ENCODE data around the gene PADI6.

DNA sequence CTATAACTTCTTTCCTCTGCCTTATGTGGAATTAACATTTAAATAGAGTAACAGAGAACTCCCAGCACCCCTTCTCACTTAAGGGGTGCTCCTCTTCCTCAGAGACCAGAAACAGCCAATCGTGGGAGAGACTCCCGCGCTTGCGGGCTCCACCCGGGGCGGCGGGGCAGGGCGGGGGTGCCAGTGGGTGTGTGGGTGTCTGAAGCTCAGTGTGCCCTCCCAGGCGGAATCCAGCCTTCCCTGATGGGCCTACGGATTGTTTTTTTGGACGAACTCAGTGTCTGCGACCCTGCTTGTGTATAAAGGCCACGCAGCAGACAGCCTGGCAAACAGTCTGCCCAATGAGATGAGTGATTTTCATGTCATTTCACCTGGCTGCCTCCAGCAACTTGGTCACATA, 61.3 kb downstream of the PADI6 start:
- no peak for TF ChIP-seq SUZ12 (IDR thresholded peaks at IDR 0.05; ENCODE audit: unreplicated experiment)
- no peak for TF ChIP-seq ASH2L (IDR thresholded peaks at IDR 0.05; ENCODE audit: borderline replicate concordance, low read depth)
- no peak for TF ChIP-seq ZNF274 (IDR thresholded peaks at IDR 0.05; ENCODE audit: insufficient read depth, insufficient read length)
- TF ChIP-seq EZH2 (IDR thresholded peaks at IDR 0.05; ENCODE audit: borderline replicate concordance, control insufficient read depth, low read depth, low read length): no peak
- no peak for TF ChIP-seq RAD21 (IDR thresholded peaks at IDR 0.05; ENCODE audit: insufficient read depth, low read depth, low read length)
- no peak for TF ChIP-seq MXI1 (IDR thresholded peaks at IDR 0.05; ENCODE audit: low read depth, low read length)
- TF ChIP-seq, protein P1, sequence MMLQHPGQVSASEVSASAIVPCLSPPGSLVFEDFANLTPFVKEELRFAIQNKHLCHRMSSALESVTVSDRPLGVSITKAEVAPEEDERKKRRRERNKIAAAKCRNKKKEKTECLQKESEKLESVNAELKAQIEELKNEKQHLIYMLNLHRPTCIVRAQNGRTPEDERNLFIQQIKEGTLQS (IDR thresholded peaks at IDR 0.05; ENCODE audit: borderline replicate concordance, extremely low read depth, low read depth, low read length): no peak
- TF ChIP-seq POLR2A (IDR thresholded peaks at IDR 0.05; ENCODE audit: low read depth, low read length): no peak
- TF ChIP-seq CTCF (IDR thresholded peaks at IDR 0.05 in 2 of 3, conservative IDR thresholded peaks at IDR 0.05 in 1 of 3; ENCODE audit: control insufficient read depth in 2 of 3, extremely low read depth in 1 of 3, insufficient read depth in 1 of 3, low read depth in 3 of 3, low read length in 3 of 3): no peak
- TF ChIP-seq RFX5 (IDR thresholded peaks at IDR 0.05; ENCODE audit: low read depth, low read length): no peak
- TF ChIP-seq SIX5 (IDR thresholded peaks at IDR 0.05; ENCODE audit: low read depth, low read length, severe bottlenecking): no peak
- no peak for TF ChIP-seq PKNOX1 (IDR thresholded peaks at IDR 0.05)
- no peak for TF ChIP-seq NR2C2 (IDR thresholded peaks at IDR 0.05; ENCODE audit: borderline replicate concordance, control insufficient read depth, insufficient read length, low read depth)
- TF ChIP-seq MYC (IDR thresholded peaks at IDR 0.05; ENCODE audit: insufficient read depth, insufficient read length, insufficient replicate concordance, low read length, severe bottlenecking): no peak
